SK-N-SH (cell line): ENCODE data around the gene CRABP1. TPM values are rescaled to one million over a fixed set of nuclear protein-coding genes. Genes with fewer than 3 reads are reported as not detected.

Experiments
- CTCF ChIA-PET: fragments of 300-600, 350-600 bp; formaldehyde crosslinking; extraction: SDS; loops from one replicate; lab custom pipeline; 2021; lab: Yijun Ruan, JAX
- POLR2A ChIA-PET: fragments of 350-600 bp; sonication (Branson Sonifier 250); formaldehyde crosslinking; extraction: SDS; loops from one replicate; lab custom pipeline; 2020; ENCODE audit warnings: antibody characterized with exemption, inconsistent platforms; lab: Yijun Ruan, JAX
- DNase-seq: peaks from one replicate; pipeline ENCODE4 v3.0.0; 2012
- H2AFZ ChIP-seq: fragments of 200-600 bp; sonication (generic); 2 replicates; pipeline ENCODE4 v1.8.1; 2016; ENCODE audit warnings: antibody characterized with exemption, mild to moderate bottlenecking, low read depth
- H3F3A ChIP-seq: fragments of 200-600 bp; sonication (generic); replicated peaks from 2 replicates; pipeline ENCODE3; 2016; ENCODE audit warnings: antibody characterized with exemption, mild to moderate bottlenecking; ENCODE audit not compliant: insufficient read depth
- H3K27ac ChIP-seq, 2 experiments: fragments of 200-500 bp in 1 of 2; fragments of 200-600 bp in 1 of 2; sonication (Bioruptor generic) in 1 of 2; sonication (generic), shearing (Covaris generic) in 1 of 2; 2 replicates each; pipeline versions ENCODE4 v1.5.1 to v1.6.1; 2014 to 2016; ENCODE audit warnings: low read depth in 2 of 2, inconsistent platforms in 1 of 2, low read length in 1 of 2, mild to moderate bottlenecking in 1 of 2, mixed read lengths in 1 of 2
- H3K27me3 ChIP-seq: fragments of 200-600 bp; sonication (generic), shearing (Covaris generic); 2 replicates; pipeline ENCODE4 v1.6.1; 2016; ENCODE audit warnings: mixed run types; ENCODE audit not compliant: insufficient read depth
- H3K36me3 ChIP-seq, 2 experiments: fragments of 200-500 bp in 1 of 2; fragments of 200-600 bp in 1 of 2; sonication (Bioruptor generic) in 1 of 2; sonication (generic) in 1 of 2; replicated peaks in 1 of 2; 2 replicates each; pipeline versions ENCODE3 to v1.5.1; 2014 to 2016; ENCODE audit warnings: low read length in 1 of 2, mild to moderate bottlenecking in 1 of 2; ENCODE audit not compliant: insufficient read depth in 2 of 2, control insufficient read depth in 1 of 2
- H3K4me1 ChIP-seq, 2 experiments: fragments of 200-500 bp in 1 of 2; fragments of 200-600 bp in 1 of 2; sonication (Bioruptor generic) in 1 of 2; sonication (generic), shearing (Covaris generic) in 1 of 2; 2 replicates each; pipeline versions ENCODE4 v1.5.1 to v1.6.1; 2014 to 2016; ENCODE audit warnings: low read depth in 1 of 2, low read length in 1 of 2, mixed run types in 1 of 2; ENCODE audit not compliant: insufficient read depth in 2 of 2, control insufficient read depth in 1 of 2
- H3K4me2 ChIP-seq: fragments of 200-600 bp; sonication (generic), shearing (Covaris generic); 2 replicates; pipeline ENCODE4 v1.6.1; 2017; ENCODE audit warnings: mixed run types
- H3K4me3 ChIP-seq, 2 experiments: fragments of 200-500 bp in 1 of 2; fragments of 200-600 bp in 1 of 2; sonication (Bioruptor generic) in 1 of 2; sonication (generic), shearing (Covaris generic) in 1 of 2; 2 replicates each; pipeline versions ENCODE4 v1.5.1 to v1.8.1; 2014 to 2016; ENCODE audit warnings: low read depth in 2 of 2, inconsistent platforms in 1 of 2, low read length in 1 of 2, mild to moderate bottlenecking in 1 of 2, mixed read lengths in 1 of 2, moderate library complexity in 1 of 2
- H3K79me2 ChIP-seq: fragments of 200-600 bp; sonication (generic); 2 replicates; pipeline ENCODE4 v1.8.1; 2017; ENCODE audit warnings: mild to moderate bottlenecking; ENCODE audit not compliant: insufficient read depth
- H3K9ac ChIP-seq: fragments of 200-600 bp; sonication (generic); 2 replicates; pipeline ENCODE4 v1.6.1; 2017; ENCODE audit warnings: mixed run types
- H3K9me2 ChIP-seq: fragments of 200-600 bp; sonication (generic); 2 replicates; pipeline ENCODE4 v1.6.1; 2017; ENCODE audit warnings: mixed run types
- H3K9me3 ChIP-seq: fragments of 200-600 bp; sonication (generic); 2 replicates; pipeline ENCODE4 v1.6.1; 2017; ENCODE audit warnings: mixed run types, mild to moderate bottlenecking, moderate library complexity
- H4K20me1 ChIP-seq: fragments of 200-600 bp; sonication (generic); 2 replicates; pipeline ENCODE4 v1.6.1; 2017; ENCODE audit warnings: mild to moderate bottlenecking, mixed run types; ENCODE audit not compliant: insufficient read depth
- EZH2phosphoT487 ChIP-seq: fragments of 200-600 bp; sonication (generic); IDR thresholded peaks from 2 replicates; pipeline ENCODE4 v1.6.1; 2017; ENCODE audit warnings: low read depth, mixed run types, mild to moderate bottlenecking, antibody characterized with exemption, moderate library complexity, borderline replicate concordance
- FOSL2 ChIP-seq: IDR thresholded peaks from 2 replicates; pipeline ENCODE4 v1.4.0; 2012; ENCODE audit warnings: low read depth, mild to moderate bottlenecking, moderate library complexity, borderline replicate concordance
- GABPA ChIP-seq: IDR thresholded peaks from 2 replicates; pipeline ENCODE4 v1.4.0; 2012; ENCODE audit warnings: low read depth, mild to moderate bottlenecking
- GATA2 ChIP-seq: sonication (generic); formaldehyde crosslinking; IDR thresholded peaks from 2 replicates; pipeline ENCODE4 v1.5.0; 2020; ENCODE audit warnings: mild to moderate bottlenecking, missing genetic modification reagents
- NRF1 ChIP-seq: IDR thresholded peaks from 2 replicates; pipeline ENCODE4 v1.6.1; 2012; ENCODE audit warnings: low read depth, mild to moderate bottlenecking, low read length
- TAF1 ChIP-seq: IDR thresholded peaks from 2 replicates; pipeline ENCODE4 v1.6.1; 2012; ENCODE audit warnings: low read depth, mild to moderate bottlenecking, low read length, moderate library complexity, borderline replicate concordance
- WGBS: methylation state at CpG from one replicate; pipeline ENCODE4 v1.1.6; 2017; ENCODE audit warnings: low lambda C conversion rate; 5-methylcytosine and 5-hydroxymethylcytosine counted together
- polyA plus RNA-seq, 3 experiments: library from polyadenylated mRNA; depleted of rRNA; stranded (reverse); fragments of >200 nt; gene quantifications; 2 replicates each; pipeline ENCODE4 v1.2.3, GENCODE V29; 2012
- TF ChIP-seq, protein P1 (sequence below): IDR thresholded peaks from 2 replicates; pipeline ENCODE4 v1.4.0; 2012; ENCODE audit warnings: low read depth, borderline replicate concordance
- TF ChIP-seq, protein P2 (sequence below): IDR thresholded peaks from 2 replicates; pipeline ENCODE4; 2012
- TF ChIP-seq, protein P3 (sequence below): fragments of 150-350 bp; IDR thresholded peaks from 2 replicates; pipeline ENCODE4 v1.6.1; 2016; ENCODE audit warnings: mild to moderate bottlenecking, low read depth, low read length
- TF ChIP-seq, protein P4 (sequence below): IDR thresholded peaks from 2 replicates; pipeline ENCODE4 v1.4.0; 2012; ENCODE audit warnings: low read depth
- TF ChIP-seq, protein P5 (sequence below): IDR thresholded peaks from 2 replicates; pipeline ENCODE4 v1.6.1; 2012; ENCODE audit warnings: mild to moderate bottlenecking, low read depth, low read length, moderate library complexity

The CRABP1 gene
- polyA plus RNA-seq, 1 of the 3 experiments (the other 2 are of a cell fraction) = 1.0 TPM

DNA sequence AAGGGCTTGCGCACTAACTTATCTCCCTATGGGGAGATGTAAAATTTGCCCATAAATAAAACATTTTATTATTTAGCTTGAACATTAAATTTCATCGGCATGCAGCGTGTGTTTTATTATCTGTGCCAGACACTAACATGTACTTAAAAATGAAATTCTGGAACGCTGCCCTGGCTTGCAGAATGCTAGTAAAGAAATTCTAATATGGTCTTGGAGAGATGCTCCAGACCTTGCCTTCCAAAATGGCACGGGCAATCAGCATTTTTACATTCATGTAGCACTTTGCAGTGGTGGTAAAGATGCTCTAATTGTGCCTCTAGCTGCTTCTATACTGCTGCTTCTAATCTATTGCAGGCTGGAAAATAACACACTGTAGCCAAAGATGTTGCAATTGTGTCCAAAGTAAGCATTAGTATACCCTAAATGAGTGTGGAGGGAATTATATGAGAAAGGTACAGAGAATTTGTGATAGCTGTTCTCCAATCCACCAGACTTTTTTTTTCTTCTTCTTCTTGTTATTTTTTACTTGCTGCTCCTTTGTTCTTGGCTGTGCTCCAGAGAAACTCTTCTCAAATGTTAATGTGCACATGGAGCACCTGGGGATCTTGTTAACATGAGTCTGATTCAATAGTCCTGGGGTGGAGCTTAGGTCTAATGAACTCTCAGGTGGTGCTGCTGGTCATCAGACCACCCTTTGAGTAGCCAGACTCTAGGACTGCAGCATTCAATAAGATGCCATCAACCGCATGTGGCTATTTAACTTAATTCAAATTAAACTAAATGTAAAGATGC lies 47.3 kb downstream of the CRABP1 start:
- POLR2A ChIA-PET = no interaction called here
- Histone ChIP-seq H3K4me1 (peaks cover 0 to 30% of the 10 kb centered on the region in 2 experiments; a peak in 2 of 4 replicates), H2AFZ (no peak overlapping the region), H3K9me3 (no peaks in the 10 kb centered on the region), H3K27ac (no peak overlapping the region), H3K79me2 (no peaks in the 10 kb centered on the region), H3K36me3 (no peaks in the 10 kb centered on the region), H4K20me1 (no peaks in the 10 kb centered on the region), H3K4me2 (no peak overlapping the region), H3K4me3 (no peak overlapping the region), H3K27me3 (peaks cover 10% of the 10 kb centered on the region), H3F3A (no peaks in the 10 kb centered on the region), H3K9me2 (no peaks in the 10 kb centered on the region), H3K9ac (no peak overlapping the region)
- CTCF ChIA-PET = interaction anchor here (0.6 to 2.9 kb wide), 7 partner anchors 8 to 70 kb away, joined by 3 to 16 read pairs (median 6); no protein-coding TSS in a partner anchor
- DNase-seq = no peak
- 62% methylated on average over 6 of the region's 6 CpGs for WGBS
- TF ChIP-seq GABPA = no peak
- TF ChIP-seq, protein P1, sequence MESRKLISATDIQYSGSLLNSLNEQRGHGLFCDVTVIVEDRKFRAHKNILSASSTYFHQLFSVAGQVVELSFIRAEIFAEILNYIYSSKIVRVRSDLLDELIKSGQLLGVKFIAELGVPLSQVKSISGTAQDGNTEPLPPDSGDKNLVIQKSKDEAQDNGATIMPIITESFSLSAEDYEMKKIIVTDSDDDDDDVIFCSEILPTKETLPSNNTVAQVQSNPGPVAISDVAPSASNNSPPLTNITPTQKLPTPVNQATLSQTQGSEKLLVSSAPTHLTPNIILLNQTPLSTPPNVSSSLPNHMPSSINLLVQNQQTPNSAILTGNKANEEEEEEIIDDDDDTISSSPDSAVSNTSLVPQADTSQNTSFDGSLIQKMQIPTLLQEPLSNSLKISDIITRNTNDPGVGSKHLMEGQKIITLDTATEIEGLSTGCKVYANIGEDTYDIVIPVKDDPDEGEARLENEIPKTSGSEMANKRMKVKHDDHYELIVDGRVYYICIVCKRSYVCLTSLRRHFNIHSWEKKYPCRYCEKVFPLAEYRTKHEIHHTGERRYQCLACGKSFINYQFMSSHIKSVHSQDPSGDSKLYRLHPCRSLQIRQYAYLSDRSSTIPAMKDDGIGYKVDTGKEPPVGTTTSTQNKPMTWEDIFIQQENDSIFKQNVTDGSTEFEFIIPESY = no peak

DNA sequence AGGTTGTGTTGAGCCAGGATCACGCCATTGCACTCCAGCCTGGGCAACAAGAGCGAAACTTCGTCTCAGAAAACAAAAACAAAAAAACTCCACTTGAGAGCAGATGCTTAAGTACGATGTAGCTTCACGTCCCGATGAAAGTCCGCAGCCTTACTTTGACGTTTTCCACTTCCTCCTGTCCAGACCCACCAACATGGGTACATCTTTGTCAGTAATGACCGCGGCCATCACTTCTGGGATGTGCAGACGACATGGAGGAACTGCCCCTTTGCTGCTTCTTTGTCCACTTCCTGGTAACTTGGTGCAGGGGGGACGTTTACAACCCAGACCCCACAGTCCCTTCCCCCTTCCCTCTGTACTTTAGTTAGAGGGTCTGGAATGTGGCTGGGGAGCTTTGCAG lies 48.7 kb downstream of the CRABP1 start:
- H2AFZ ChIP-seq = no peak overlapping the region
- no peak for DNase-seq

DNA sequence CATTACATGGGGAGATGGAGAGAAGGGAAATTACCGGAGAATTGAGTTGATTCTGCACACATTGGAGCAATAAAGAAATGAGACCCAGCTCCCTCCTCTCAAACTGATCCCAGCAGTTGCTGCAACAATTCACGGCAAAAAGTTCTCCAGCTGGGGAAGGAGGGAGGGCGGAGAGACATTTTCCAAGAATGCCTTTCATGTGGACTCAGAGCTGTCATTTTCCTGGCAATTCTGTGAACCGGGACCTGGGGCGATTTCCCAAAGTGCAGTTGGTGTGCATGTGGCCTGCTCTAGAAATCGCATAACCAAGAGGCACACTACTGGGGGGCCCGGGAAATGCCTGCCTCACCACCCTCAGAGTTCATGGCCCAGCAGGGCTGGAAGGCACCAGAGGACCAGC lies 49.2 kb downstream of the CRABP1 start:
- Histone ChIP-seq H3K4me2 (no peak overlapping the region), H3K9me2 (no peaks in the 10 kb centered on the region), H3K36me3 (no peaks in the 10 kb centered on the region), H3K27me3 (peaks cover 10% of the 10 kb centered on the region), H3F3A (no peaks in the 10 kb centered on the region), H3K79me2 (no peaks in the 10 kb centered on the region), H3K9ac (no peak overlapping the region), H3K27ac (no peak overlapping the region), H3K4me3 (no peak overlapping the region), H3K4me1 (peaks cover 0 to 28% of the 10 kb centered on the region in 2 experiments; a peak in 1 of 4 replicates), H3K9me3 (no peaks in the 10 kb centered on the region), H2AFZ (no peak overlapping the region), H4K20me1 (no peaks in the 10 kb centered on the region)
- ChIA-PET CTCF (interaction anchor here (0.7 kb wide), 1 partner anchor 77 kb away, joined by 3 read pairs; no protein-coding TSS in a partner anchor), POLR2A (no interaction called here)
- no peak for DNase-seq
- WGBS = 73% methylated on average over 6 of the region's 7 CpGs
- TF ChIP-seq, protein P2, sequence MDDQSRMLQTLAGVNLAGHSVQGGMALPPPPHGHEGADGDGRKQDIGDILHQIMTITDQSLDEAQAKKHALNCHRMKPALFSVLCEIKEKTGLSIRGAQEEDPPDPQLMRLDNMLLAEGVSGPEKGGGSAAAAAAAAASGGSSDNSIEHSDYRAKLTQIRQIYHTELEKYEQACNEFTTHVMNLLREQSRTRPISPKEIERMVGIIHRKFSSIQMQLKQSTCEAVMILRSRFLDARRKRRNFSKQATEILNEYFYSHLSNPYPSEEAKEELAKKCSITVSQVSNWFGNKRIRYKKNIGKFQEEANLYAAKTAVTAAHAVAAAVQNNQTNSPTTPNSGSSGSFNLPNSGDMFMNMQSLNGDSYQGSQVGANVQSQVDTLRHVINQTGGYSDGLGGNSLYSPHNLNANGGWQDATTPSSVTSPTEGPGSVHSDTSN = no peak
- TF ChIP-seq, protein P3, sequence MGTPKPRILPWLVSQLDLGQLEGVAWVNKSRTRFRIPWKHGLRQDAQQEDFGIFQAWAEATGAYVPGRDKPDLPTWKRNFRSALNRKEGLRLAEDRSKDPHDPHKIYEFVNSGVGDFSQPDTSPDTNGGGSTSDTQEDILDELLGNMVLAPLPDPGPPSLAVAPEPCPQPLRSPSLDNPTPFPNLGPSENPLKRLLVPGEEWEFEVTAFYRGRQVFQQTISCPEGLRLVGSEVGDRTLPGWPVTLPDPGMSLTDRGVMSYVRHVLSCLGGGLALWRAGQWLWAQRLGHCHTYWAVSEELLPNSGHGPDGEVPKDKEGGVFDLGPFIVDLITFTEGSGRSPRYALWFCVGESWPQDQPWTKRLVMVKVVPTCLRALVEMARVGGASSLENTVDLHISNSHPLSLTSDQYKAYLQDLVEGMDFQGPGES = no peak
- TF ChIP-seq FOSL2 (no peak), EZH2phosphoT487 (no peak), GATA2 (CRISPR knock-in tag) (no peak), NRF1 (no peak)
- TF ChIP-seq, protein P4, sequence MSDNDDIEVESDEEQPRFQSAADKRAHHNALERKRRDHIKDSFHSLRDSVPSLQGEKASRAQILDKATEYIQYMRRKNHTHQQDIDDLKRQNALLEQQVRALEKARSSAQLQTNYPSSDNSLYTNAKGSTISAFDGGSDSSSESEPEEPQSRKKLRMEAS = no peak
- TF ChIP-seq, protein P5, sequence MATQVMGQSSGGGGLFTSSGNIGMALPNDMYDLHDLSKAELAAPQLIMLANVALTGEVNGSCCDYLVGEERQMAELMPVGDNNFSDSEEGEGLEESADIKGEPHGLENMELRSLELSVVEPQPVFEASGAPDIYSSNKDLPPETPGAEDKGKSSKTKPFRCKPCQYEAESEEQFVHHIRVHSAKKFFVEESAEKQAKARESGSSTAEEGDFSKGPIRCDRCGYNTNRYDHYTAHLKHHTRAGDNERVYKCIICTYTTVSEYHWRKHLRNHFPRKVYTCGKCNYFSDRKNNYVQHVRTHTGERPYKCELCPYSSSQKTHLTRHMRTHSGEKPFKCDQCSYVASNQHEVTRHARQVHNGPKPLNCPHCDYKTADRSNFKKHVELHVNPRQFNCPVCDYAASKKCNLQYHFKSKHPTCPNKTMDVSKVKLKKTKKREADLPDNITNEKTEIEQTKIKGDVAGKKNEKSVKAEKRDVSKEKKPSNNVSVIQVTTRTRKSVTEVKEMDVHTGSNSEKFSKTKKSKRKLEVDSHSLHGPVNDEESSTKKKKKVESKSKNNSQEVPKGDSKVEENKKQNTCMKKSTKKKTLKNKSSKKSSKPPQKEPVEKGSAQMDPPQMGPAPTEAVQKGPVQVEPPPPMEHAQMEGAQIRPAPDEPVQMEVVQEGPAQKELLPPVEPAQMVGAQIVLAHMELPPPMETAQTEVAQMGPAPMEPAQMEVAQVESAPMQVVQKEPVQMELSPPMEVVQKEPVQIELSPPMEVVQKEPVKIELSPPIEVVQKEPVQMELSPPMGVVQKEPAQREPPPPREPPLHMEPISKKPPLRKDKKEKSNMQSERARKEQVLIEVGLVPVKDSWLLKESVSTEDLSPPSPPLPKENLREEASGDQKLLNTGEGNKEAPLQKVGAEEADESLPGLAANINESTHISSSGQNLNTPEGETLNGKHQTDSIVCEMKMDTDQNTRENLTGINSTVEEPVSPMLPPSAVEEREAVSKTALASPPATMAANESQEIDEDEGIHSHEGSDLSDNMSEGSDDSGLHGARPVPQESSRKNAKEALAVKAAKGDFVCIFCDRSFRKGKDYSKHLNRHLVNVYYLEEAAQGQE = no peak

More for the DNA sequence above, 48.7 kb downstream of the CRABP1 start:
- Histone ChIP-seq H3F3A (no peaks in the 10 kb centered on the region), H3K9me3 (no peaks in the 10 kb centered on the region), H3K4me2 (no peak overlapping the region), H3K27ac (no peak overlapping the region), H3K9ac (no peak overlapping the region), H4K20me1 (no peaks in the 10 kb centered on the region), H3K36me3 (no peaks in the 10 kb centered on the region), H3K4me3 (no peak overlapping the region), H3K79me2 (no peaks in the 10 kb centered on the region), H3K27me3 (peaks cover 10% of the 10 kb centered on the region), H3K4me1 (peaks cover 0 to 28% of the 10 kb centered on the region in 2 experiments; a peak in 1 of 4 replicates), H3K9me2 (no peaks in the 10 kb centered on the region)
- ChIA-PET POLR2A (no interaction called here), CTCF (interaction anchor here (0.7 to 2.3 kb wide), 3 partner anchors 8 to 76 kb away, joined by 3 to 16 read pairs (median 3); no protein-coding TSS in a partner anchor)
- TF ChIP-seq TAF1 = no peak
- 84% methylated on average over 12 of the region's 12 CpGs for WGBS
